OCI-LY1 (cell line): ENCODE data around the gene TAS1R1.

ENCODE experiments used
- H2AFZ ChIP-seq: fragments of 200-600 bp; sonication (generic), shearing (Covaris generic); 2 replicates; pipeline ENCODE4 v1.6.0; 2014; ENCODE audit warnings: antibody characterized with exemption, mild to moderate bottlenecking, low read length
- H3F3A ChIP-seq: fragments of 200-600 bp; sonication (generic), shearing (Covaris generic); 2 replicates; pipeline ENCODE4 v1.6.0; 2014; ENCODE audit warnings: mild to moderate bottlenecking, antibody characterized with exemption, low read length, moderate library complexity; ENCODE audit not compliant: insufficient read depth
- H3K27ac ChIP-seq: fragments of 200-600 bp; sonication (generic); 2 replicates; pipeline ENCODE4 v1.5.1; 2014; ENCODE audit warnings: low read length, mixed run types, mild to moderate bottlenecking, low read depth; ENCODE audit not compliant: poor library complexity, severe bottlenecking
- H3K27me3 ChIP-seq: fragments of 200-600 bp; sonication (generic); 2 replicates; pipeline ENCODE4 v1.6.0; 2014; ENCODE audit warnings: antibody characterized with exemption, mild to moderate bottlenecking, low read length, moderate library complexity; ENCODE audit not compliant: insufficient read depth
- H3K36me3 ChIP-seq: fragments of 200-600 bp; sonication (generic); 2 replicates; pipeline ENCODE4 v1.6.1; 2014; ENCODE audit warnings: mild to moderate bottlenecking, antibody characterized with exemption, low read length, moderate library complexity, mixed read lengths; ENCODE audit not compliant: insufficient read depth
- H3K4me1 ChIP-seq: fragments of 200-600 bp; sonication (generic); 2 replicates; pipeline ENCODE4 v1.5.1; 2014; ENCODE audit warnings: mild to moderate bottlenecking, low read length, moderate library complexity; ENCODE audit not compliant: insufficient read depth, severe bottlenecking
- H3K4me2 ChIP-seq: fragments of 200-600 bp; sonication (generic), shearing (Covaris generic); 2 replicates; pipeline ENCODE4 v1.6.1; 2014; ENCODE audit warnings: low read length
- H3K4me3 ChIP-seq: fragments of 200-600 bp; sonication (generic); 2 replicates; pipeline ENCODE4 v1.5.1; 2014; ENCODE audit warnings: low read length, low read depth, mild to moderate bottlenecking, mixed read lengths; ENCODE audit not compliant: poor library complexity, severe bottlenecking
- H3K79me2 ChIP-seq: fragments of 200-600 bp; shearing (Covaris generic); 2 replicates; pipeline ENCODE4 v1.6.1; 2016; ENCODE audit warnings: mixed run types, low read length, mixed read lengths; ENCODE audit not compliant: insufficient read depth
- H3K9ac ChIP-seq: fragments of 200-600 bp; sonication (generic), shearing (Covaris generic); 2 replicates; pipeline ENCODE4 v1.6.1; 2014; ENCODE audit warnings: mild to moderate bottlenecking, low read length, mixed read lengths
- H3K9me2 ChIP-seq: fragments of 200-600 bp; sonication (generic), shearing (Covaris generic); 2 replicates; pipeline ENCODE4 v1.6.1; 2014; ENCODE audit warnings: low read depth, mild to moderate bottlenecking, low read length, mixed read lengths
- H3K9me3 ChIP-seq: fragments of 200-600 bp; shearing (Covaris generic); 2 replicates; pipeline ENCODE4 v1.6.1; 2014; ENCODE audit warnings: low read length, mixed read lengths
- H4K20me1 ChIP-seq: fragments of 200-600 bp; sonication (generic), shearing (Covaris generic); 2 replicates; pipeline ENCODE4 v1.6.0; 2016; ENCODE audit warnings: mild to moderate bottlenecking, low read length; ENCODE audit not compliant: insufficient read depth
- EZH2 ChIP-seq: fragments of 200-600 bp; sonication (generic), shearing (Covaris generic); IDR thresholded peaks from 2 replicates; pipeline ENCODE4 v1.8.0; 2017; ENCODE audit warnings: borderline replicate concordance, mixed run types, mild to moderate bottlenecking, antibody characterized with exemption, low read length, moderate library complexity, mixed read lengths
- TF ChIP-seq, protein P1 (sequence below): fragments of 200-600 bp; sonication (generic), shearing (Covaris generic); IDR thresholded peaks from 2 replicates; pipeline ENCODE4 v1.5.1; 2017; ENCODE audit warnings: mild to moderate bottlenecking, antibody characterized with exemption, low read length, moderate library complexity, mixed read lengths

Gene TAS1R1

DNA sequence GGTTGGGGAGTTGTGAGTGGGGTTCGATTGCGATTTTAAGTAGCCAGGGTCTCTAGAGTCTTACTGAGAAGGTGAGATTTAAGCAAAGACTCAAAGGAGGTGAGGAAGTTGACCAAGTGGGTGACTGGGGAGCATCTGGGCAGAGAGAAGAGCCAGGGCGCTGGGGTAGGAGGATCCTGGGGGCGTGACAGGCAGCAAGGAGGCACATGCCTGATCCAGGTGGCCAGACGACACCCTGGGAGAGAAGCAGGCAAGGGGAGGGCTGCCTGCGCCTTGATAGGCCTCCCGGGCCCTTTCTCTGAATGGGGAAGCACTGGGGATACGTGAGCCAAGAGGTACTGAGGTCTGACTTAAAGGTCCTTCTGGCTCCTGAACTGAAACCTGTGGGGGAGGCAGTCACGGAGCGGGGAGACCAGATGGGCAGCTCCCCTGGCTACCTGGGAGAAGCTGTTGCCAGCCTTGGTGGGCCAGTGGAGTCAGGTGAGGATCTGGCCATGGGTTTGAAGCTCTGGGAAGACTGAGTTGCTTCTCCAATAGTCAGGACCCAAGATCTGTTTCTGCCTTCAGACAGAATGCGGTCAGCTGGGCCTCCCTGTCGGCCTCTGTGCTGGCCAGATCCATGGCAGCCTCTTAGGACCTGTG lies 30.1 kb downstream of the TAS1R1 start:
- H3K9me3 ChIP-seq: no peaks in the 10 kb centered on the region
- no peaks in the 10 kb centered on the region for H3K9me2 ChIP-seq
- peaks cover 57% of the 10 kb centered on the region; the same call in 1 of the 2 replicates for H3K36me3 ChIP-seq
- H3K9ac ChIP-seq: peak overlapping the region; percentile 31; the same call in 1 of the 2 replicates
- H3K27me3 ChIP-seq: no peaks in the 10 kb centered on the region
- no peaks in the 10 kb centered on the region; the same call in 1 of the 2 replicates for H3K79me2 ChIP-seq
- no peak for TF ChIP-seq EZH2
- TF ChIP-seq, protein P1, sequence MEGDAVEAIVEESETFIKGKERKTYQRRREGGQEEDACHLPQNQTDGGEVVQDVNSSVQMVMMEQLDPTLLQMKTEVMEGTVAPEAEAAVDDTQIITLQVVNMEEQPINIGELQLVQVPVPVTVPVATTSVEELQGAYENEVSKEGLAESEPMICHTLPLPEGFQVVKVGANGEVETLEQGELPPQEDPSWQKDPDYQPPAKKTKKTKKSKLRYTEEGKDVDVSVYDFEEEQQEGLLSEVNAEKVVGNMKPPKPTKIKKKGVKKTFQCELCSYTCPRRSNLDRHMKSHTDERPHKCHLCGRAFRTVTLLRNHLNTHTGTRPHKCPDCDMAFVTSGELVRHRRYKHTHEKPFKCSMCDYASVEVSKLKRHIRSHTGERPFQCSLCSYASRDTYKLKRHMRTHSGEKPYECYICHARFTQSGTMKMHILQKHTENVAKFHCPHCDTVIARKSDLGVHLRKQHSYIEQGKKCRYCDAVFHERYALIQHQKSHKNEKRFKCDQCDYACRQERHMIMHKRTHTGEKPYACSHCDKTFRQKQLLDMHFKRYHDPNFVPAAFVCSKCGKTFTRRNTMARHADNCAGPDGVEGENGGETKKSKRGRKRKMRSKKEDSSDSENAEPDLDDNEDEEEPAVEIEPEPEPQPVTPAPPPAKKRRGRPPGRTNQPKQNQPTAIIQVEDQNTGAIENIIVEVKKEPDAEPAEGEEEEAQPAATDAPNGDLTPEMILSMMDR: no peak
- H3K4me3 ChIP-seq: peak overlapping the region; percentile 42
- H3F3A ChIP-seq: no peaks in the 10 kb centered on the region
- H4K20me1 ChIP-seq: no peaks in the 10 kb centered on the region
- H3K4me1 ChIP-seq: peaks cover 77% of the 10 kb centered on the region
- H3K27ac ChIP-seq: peak overlapping the region; percentile 98
- H3K4me2 ChIP-seq: peak overlapping the region; percentile 59
- no peak overlapping the region for H2AFZ ChIP-seq

DNA sequence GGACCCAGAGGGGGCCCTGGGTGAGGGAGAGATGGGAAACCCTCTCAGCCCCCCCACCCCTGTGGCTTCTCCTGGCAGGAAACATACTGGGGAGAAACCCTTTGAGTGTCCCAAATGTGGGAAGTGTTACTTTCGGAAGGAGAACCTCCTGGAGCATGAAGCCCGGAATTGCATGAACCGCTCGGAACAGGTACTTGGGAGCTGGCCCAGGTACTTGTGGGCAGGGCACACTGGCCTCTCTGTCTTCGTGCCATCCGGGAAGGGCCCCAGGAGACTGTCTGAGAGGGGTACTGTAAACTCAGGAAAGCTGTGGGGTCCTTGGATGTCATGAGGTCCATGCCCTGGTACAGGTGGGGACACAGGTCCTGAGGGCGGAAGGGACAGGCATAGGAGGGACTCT lies 30.7 kb downstream of the TAS1R1 start:
- H3K9ac ChIP-seq: peak overlapping the region; percentile 31; the same call in 1 of the 2 replicates
- peaks cover 75% of the 10 kb centered on the region for H3K4me1 ChIP-seq

DNA sequence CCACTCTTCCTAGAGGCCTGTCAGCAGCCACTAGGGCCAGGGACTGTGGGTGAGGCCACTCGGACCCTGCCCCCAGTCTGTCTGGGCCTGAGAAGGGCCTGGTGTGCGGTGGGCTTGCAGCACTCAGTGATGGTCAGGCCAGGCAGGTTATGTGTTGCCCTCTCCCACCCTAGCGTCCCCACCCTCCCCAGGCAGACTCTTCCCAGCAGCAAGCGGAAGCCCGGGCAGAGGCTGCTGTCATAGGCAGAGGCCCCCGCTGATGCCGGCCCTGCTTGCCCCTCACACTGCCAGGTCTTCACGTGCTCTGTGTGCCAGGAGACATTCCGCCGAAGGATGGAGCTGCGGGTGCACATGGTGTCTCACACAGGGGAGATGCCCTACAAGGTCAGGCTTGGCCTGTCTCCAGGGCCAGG lies 31.3 kb downstream of the TAS1R1 start:
- no peaks in the 10 kb centered on the region for H3K27me3 ChIP-seq
- no peaks in the 10 kb centered on the region; the same call in 1 of the 2 replicates for H3K79me2 ChIP-seq
- H4K20me1 ChIP-seq: no peaks in the 10 kb centered on the region
- TF ChIP-seq, protein P1: no peak
- no peak for TF ChIP-seq EZH2
- no peaks in the 10 kb centered on the region for H3K9me3 ChIP-seq
- H3F3A ChIP-seq: no peaks in the 10 kb centered on the region
- H3K9ac ChIP-seq: peak overlapping the region; percentile 44; the same call in 1 of the 2 replicates
- peaks cover 75% of the 10 kb centered on the region for H3K4me1 ChIP-seq
- H3K9me2 ChIP-seq: no peaks in the 10 kb centered on the region
- peak overlapping the region; percentile 59; the same call in 1 of the 2 replicates for H3K4me2 ChIP-seq
- no peak overlapping the region for H3K4me3 ChIP-seq
- H3K27ac ChIP-seq: peak overlapping the region; percentile 98
- no peak overlapping the region for H2AFZ ChIP-seq
- peaks cover 69% of the 10 kb centered on the region; the same call in 1 of the 2 replicates for H3K36me3 ChIP-seq

More for the DNA sequence above, 30.7 kb downstream of the TAS1R1 start:
- no peaks in the 10 kb centered on the region for H3K9me3 ChIP-seq
- H3K9me2 ChIP-seq: no peaks in the 10 kb centered on the region
- peak overlapping the region; percentile 98 for H3K27ac ChIP-seq
- H3K4me3 ChIP-seq: no peak overlapping the region
- peaks cover 64% of the 10 kb centered on the region; the same call in 1 of the 2 replicates for H3K36me3 ChIP-seq
- no peak overlapping the region for H2AFZ ChIP-seq
- no peaks in the 10 kb centered on the region; the same call in 1 of the 2 replicates for H3K79me2 ChIP-seq
- TF ChIP-seq, protein P1: no peak
- no peak for TF ChIP-seq EZH2
- no peaks in the 10 kb centered on the region for H3F3A ChIP-seq
- no peaks in the 10 kb centered on the region for H4K20me1 ChIP-seq
- H3K4me2 ChIP-seq: peak overlapping the region; percentile 59; the same call in 1 of the 2 replicates
- no peaks in the 10 kb centered on the region for H3K27me3 ChIP-seq
